Fibroblast of pulmonary artery (primary cell): Measurements from ENCODE around the gene PHOSPHO2.
A peak's percentile ranks its signal among the peaks of the same experiment; 100 is the strongest.

Source experiments
- DNase-seq: peaks from one replicate; pipeline ENCODE4 v3.0.0-alpha.2; 2010; ENCODE audit warnings: low read depth
- H3K4me3 ChIP-seq: replicated peaks from 2 replicates; pipeline ENCODE4 v1.5.1; 2011; ENCODE audit warnings: low read depth, mild to moderate bottlenecking, control low read depth, low read length, moderate library complexity
- TF ChIP-seq, protein P1 (sequence below): IDR thresholded peaks from 2 replicates; pipeline ENCODE4 v1.5.1; 2011; ENCODE audit warnings: mild to moderate bottlenecking, control low read depth, low read length, inconsistent platforms; ENCODE audit errors: missing control alignments

The PHOSPHO2 gene

DNA sequence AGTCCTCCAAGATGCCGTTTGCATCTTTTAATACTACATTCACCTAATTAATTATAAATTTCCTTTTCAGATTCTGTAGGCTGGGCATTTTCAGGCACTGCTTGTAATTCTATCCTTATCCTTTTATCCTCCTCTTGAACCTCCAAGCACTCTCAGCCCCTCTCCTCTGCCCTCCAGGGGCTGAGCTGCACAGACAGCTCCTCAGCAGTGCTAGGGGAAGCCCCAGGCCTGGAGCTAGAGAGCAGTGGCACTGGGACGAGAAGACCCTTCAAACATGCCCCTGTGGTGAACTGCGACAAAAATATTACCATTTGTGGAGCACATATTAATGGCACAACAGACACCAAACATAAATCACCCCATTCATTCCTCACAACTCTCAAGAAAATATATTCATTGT, 33.0 kb upstream of the PHOSPHO2 start:
- no peak for DNase-seq

DNA sequence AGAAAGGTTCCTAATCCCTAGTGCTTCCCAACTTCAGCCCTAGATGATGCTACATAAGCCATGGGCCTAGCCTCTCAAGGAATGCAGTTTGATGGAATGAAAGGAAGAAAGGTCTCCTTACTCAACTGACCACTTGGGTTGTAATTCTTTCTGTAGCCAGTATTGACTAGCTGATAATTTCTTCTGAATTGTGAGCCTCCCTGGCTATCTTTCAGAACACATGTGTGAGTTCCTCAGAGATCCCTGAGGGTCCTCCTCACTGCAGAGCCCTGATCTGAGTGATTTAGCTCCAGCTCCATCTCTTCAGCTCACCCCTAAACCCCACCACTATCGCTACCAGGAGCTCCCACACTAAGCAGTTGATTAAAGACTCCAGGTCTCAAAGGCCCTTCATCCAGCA, 31.5 kb upstream of the PHOSPHO2 start:
- TF ChIP-seq, protein P1, sequence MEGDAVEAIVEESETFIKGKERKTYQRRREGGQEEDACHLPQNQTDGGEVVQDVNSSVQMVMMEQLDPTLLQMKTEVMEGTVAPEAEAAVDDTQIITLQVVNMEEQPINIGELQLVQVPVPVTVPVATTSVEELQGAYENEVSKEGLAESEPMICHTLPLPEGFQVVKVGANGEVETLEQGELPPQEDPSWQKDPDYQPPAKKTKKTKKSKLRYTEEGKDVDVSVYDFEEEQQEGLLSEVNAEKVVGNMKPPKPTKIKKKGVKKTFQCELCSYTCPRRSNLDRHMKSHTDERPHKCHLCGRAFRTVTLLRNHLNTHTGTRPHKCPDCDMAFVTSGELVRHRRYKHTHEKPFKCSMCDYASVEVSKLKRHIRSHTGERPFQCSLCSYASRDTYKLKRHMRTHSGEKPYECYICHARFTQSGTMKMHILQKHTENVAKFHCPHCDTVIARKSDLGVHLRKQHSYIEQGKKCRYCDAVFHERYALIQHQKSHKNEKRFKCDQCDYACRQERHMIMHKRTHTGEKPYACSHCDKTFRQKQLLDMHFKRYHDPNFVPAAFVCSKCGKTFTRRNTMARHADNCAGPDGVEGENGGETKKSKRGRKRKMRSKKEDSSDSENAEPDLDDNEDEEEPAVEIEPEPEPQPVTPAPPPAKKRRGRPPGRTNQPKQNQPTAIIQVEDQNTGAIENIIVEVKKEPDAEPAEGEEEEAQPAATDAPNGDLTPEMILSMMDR, result no peak
- no peak for DNase-seq
- H3K4me3 ChIP-seq, result no peak overlapping the region

More for the DNA sequence above, 33.0 kb upstream of the PHOSPHO2 start:
- no peak overlapping the region for H3K4me3 ChIP-seq
- TF ChIP-seq, protein P1, result no peak

DNA sequence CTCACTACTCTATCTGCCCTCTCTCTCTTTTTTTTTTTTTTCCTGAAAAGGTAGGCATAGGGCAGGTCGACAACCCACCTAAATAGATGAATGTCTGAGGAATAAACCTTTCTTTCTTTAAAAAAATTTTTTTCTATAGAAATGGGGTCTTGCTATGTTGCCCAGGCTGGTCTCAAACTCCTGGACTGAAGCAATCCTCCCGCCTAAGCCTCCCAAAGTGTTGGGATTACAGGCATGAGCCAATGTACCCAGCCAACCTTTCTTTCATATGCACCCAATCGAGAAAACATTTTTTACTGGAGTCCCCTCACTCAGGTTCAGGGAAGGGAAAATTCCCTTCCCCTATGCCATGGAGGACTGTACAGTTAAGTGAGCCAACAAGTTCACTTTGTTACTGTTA, 31.0 kb upstream of the PHOSPHO2 start:
- TF ChIP-seq, protein P1, result no peak
- H3K4me3 ChIP-seq, result no peak overlapping the region
- no peak for DNase-seq

DNA sequence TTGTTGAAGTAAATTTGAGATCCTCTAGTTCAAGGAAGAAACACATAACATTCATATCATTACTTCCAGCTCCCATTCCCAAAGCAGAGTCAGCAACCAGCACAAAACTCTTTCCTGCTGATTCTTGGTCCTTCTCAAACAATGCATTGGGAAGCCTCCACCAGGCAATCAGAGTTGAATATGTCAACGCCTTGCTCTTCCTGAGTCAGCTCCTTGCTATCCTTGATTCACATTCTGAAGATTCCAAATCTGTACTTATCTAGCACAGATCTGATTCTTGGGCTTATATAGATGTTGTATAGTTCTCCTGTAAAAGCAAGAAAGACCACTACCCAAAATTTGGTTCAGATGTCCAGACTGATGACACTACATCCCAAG, 29.7 kb upstream of the PHOSPHO2 start:
- TF ChIP-seq, protein P1, result no peak
- peak; percentile 8 for DNase-seq
- no peak overlapping the region for H3K4me3 ChIP-seq

DNA sequence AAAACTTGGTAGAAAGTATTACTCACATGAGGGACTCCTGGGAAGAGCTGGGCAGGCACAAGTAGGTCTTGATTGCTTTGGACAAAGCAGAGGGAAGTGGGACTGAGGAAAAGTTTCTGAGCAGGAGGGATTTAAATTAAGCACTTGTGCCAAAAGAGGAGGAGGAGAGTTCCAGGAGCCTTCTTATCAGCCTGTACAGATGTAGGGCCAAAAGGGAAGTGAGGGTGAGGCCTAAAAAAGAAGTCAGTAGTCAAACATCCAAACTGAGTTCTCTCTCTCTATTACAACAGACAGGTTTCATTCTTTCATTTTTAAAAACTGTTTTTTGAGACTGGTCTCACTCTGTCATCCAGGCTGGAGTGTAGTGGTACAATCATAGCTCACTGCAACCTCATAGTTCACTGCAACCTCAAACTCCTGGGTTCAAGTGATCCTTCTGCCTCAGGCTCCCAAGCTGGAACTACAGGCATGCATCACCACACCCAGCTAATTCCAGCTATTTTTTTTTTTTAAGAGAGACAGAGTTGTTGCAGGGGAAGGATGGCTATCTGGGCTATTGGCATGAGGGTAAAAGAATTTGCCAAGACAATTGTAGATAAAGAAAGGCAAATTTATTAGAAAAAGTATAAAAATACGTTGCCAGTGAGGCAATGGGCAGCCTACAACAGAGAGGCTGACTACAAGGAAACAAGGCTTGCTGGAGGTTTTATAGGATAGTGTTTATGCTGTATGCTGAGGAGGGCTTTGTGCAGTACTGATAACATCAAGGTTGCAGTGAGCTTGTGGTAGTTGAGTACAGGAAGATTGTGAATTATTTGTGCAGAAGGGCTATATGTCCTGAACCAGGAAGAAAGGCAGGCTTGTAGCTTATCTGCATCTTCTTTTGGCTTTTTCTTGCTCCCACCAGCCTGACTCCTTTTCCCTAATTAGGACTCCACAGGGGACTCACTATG, 29.0 kb upstream of the PHOSPHO2 start:
- peak; percentile 34 for DNase-seq
- H3K4me3 ChIP-seq, result no peak overlapping the region
- TF ChIP-seq, protein P1, result no peak

DNA sequence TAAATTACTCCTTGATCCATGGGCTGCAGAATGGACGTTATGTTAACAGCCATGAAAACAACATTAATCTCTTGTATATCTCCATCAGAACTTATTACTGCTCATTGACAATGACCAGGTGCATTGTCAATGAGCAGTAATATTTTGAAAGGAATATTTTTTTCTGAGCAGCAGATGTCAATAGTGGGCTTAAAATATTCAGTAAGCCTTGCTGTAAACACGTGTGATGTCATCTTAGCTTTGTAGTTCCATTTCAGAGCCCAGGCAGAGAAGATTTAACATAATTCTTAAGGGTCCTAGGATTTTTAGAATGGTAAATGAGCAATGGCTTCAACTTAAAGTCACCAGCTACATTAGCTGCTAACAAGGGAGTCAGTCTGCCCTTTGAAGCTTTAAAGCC, 26.7 kb upstream of the PHOSPHO2 start:
- no peak overlapping the region for H3K4me3 ChIP-seq
- no peak for DNase-seq
- TF ChIP-seq, protein P1, result no peak
